NCI-H2196 (cell line): ENCODE measurements around the gene AQP2.
"Not testable (repeated sequence)": the region's sequence is repeated elsewhere in the genome, so short reads cannot be mapped to it uniquely, and the experiment has no call there.

Experiments
- DNase-seq: peaks from one replicate; lab custom pipeline; 2025; ENCODE audit not compliant: unreplicated experiment; lab: John Stamatoyannopoulos, UW

AQP2 gene

GRCh38 chr12:49984476-49985359, 34.2 kb downstream of the AQP2 start:
- no peak for DNase-seq

- DNase-seq: no peak
These were observed 35.4 kb downstream of the AQP2 start for GRCh38 chr12:49985981-49986380.

GRCh38 chr12:49986476-49986875, 35.9 kb downstream of the AQP2 start:
- not testable (repeated sequence) for DNase-seq

GRCh38 chr12:49987625-49988303, 37.2 kb downstream of the AQP2 start:
- no peak for DNase-seq

- not testable (repeated sequence) for DNase-seq
These were observed 38.9 kb downstream of the AQP2 start for GRCh38 chr12:49989400-49989799.

GRCh38 chr12:49990273-49990672, 39.7 kb downstream of the AQP2 start:
- no peak for DNase-seq

- no peak for DNase-seq
These were observed 47.9 kb downstream of the AQP2 start for GRCh38 chr12:49998453-49998852.

GRCh38 chr12:50003595-50003994, 53.1 kb downstream of the AQP2 start:
- no peak for DNase-seq

- DNase-seq: no peak
These were observed 54.2 kb downstream of the AQP2 start for GRCh38 chr12:50004696-50005095.

GRCh38 chr12:50005175-50005574, 54.6 kb downstream of the AQP2 start:
- no peak for DNase-seq

GRCh38 chr12:50006280-50006679, 55.7 kb downstream of the AQP2 start:
- DNase-seq: no peak

GRCh38 chr12:50006754-50007442, 56.4 kb downstream of the AQP2 start:
- no peak for DNase-seq
